Thyroid gland (tissue), 4 donors: ENCODE data around the gene CD6.

ENCODE experiments used
- CTCF ChIP-seq, 6 experiments: fragments of 200-600 bp in 3 of 6; fragments of 450-650 bp in 3 of 6; sonication (generic) in 3 of 6; IDR thresholded peaks; one replicate each; pipeline ENCODE4 v1.5.1; 2016 to 2019; ENCODE audit warnings: antibody characterized with exemption in 6 of 6, mild to moderate bottlenecking in 2 of 6, inconsistent platforms in 1 of 6, moderate library complexity in 1 of 6
- POLR2A ChIP-seq, 2 donors: fragments of 450-650 bp; IDR thresholded peaks; one replicate each; pipeline ENCODE4 v1.6.1; 2017; ENCODE audit warnings: antibody characterized with exemption in 2 of 2, mild to moderate bottlenecking in 2 of 2, moderate library complexity in 1 of 2

GRCh38 chr11:61067782-61068446 is 96.4 kb downstream of the CD6 start:
- no peak for TF ChIP-seq CTCF (IDR thresholded peaks at IDR 0.05)
- TF ChIP-seq POLR2A (IDR thresholded peaks at IDR 0.05): no peak
